Panc1 (cell line): ENCODE results near the gene AZGP1. TPM values are rescaled to one million over a fixed set of nuclear protein-coding genes. Genes with fewer than 3 reads are reported as not detected.

ENCODE experiments used
- ATAC-seq: fragments of 200-7000 bp; cut with Tn5 transposase; 2 replicates; pipeline ENCODE4 v1.9.1; 2020; ENCODE audit warnings: mild to moderate bottlenecking, moderate library complexity
- BruUV-seq: library from RNA; stranded (reverse); fragments of 400-500 nt; replicated peaks from 2 replicates; lab custom pipeline; 2021; lab: Mats Ljungman, UMichigan
- CTCF ChIA-PET: fragments of 300-600 bp; sonication (Branson Sonifier 250); formaldehyde crosslinking; loops from one replicate; lab custom pipeline; 2022; ENCODE audit warnings: antibody characterized with exemption; lab: Charles Lee
- POLR2A ChIA-PET: fragments of 300-600 bp; sonication (Branson Sonifier 250); formaldehyde crosslinking; loops from one replicate; lab custom pipeline; 2022; ENCODE audit warnings: antibody characterized with exemption; lab: Charles Lee
- DNase-seq: peaks from one replicate; pipeline ENCODE4 v3.0.0-alpha.2; 2010; ENCODE audit warnings: low read depth, low spot score
- H3K27ac ChIP-seq: 2 replicates; pipeline ENCODE4 v1.5.1; 2011; ENCODE audit warnings: mild to moderate bottlenecking, low read length, inconsistent platforms
- H3K27me3 ChIP-seq: fragments of 200-500 bp; sonication (Bioruptor generic); 2 replicates; pipeline ENCODE4 v1.6.0; 2014; ENCODE audit warnings: low read length, inconsistent platforms; ENCODE audit not compliant: control insufficient read depth, insufficient read depth
- H3K36me3 ChIP-seq: fragments of 200-500 bp; sonication (Bioruptor generic); 2 replicates; pipeline ENCODE4 v1.5.1; 2014; ENCODE audit warnings: inconsistent platforms, mild to moderate bottlenecking, low read length, moderate library complexity; ENCODE audit not compliant: control insufficient read depth, insufficient read depth
- H3K4me1 ChIP-seq: 2 replicates; pipeline ENCODE4 v1.5.1; 2011; ENCODE audit warnings: inconsistent platforms, mild to moderate bottlenecking, low read length, moderate library complexity; ENCODE audit not compliant: control insufficient read depth, insufficient read depth
- H3K4me3 ChIP-seq, 2 experiments: 2 replicates each; pipeline ENCODE4 v1.5.1; 2011 to 2012; ENCODE audit warnings: low read depth in 2 of 2, low read length in 2 of 2, mild to moderate bottlenecking in 2 of 2, inconsistent platforms in 1 of 2, moderate library complexity in 1 of 2
- H3K9me3 ChIP-seq: fragments of 200-500 bp; sonication (Bioruptor generic); 2 replicates; pipeline ENCODE4 v1.5.1; 2014; ENCODE audit warnings: low read depth, mild to moderate bottlenecking, inconsistent platforms, low read length, moderate library complexity; ENCODE audit not compliant: control insufficient read depth, insufficient read depth
- CTCF ChIP-seq: fragments of 450-650 bp; IDR thresholded peaks from 2 replicates; pipeline ENCODE4 v1.5.1; 2017; ENCODE audit warnings: mild to moderate bottlenecking
- POLR2AphosphoS5 ChIP-seq: IDR thresholded peaks from 2 replicates; pipeline ENCODE4 v1.6.1; 2012; ENCODE audit warnings: mild to moderate bottlenecking, low read depth, low read length, moderate library complexity
- SIN3A ChIP-seq: IDR thresholded peaks from 2 replicates; pipeline ENCODE4 v1.6.1; 2012; ENCODE audit warnings: low read depth, mild to moderate bottlenecking, low read length, moderate library complexity, borderline replicate concordance; ENCODE audit not compliant: insufficient read depth
- TCF7L2 ChIP-seq: IDR thresholded peaks from 2 replicates; pipeline ENCODE4 v1.6.1; 2011; ENCODE audit warnings: mild to moderate bottlenecking, low read depth, low read length, inconsistent platforms
- in situ Hi-C: cut with HindIII; loops from 2 replicates; pipeline ENCODE4 v1.10.0; 2016; ENCODE audit warnings: low sequenced_read_pairs, low pct_unique_long_range_greater_than_20kb
- intact Hi-C: fragments of 100-400 bp; cut with micrococcal nuclease; formaldehyde crosslinking; loops from one replicate; pipeline ENCODE4 v1.10.0; 2022; ENCODE audit not compliant: unreplicated experiment
- total RNA-seq: library from RNA; stranded (reverse); gene quantifications from one replicate; pipeline ENCODE4 v1.2.1, GENCODE V29; 2021; ENCODE audit not compliant: unreplicated experiment
- TF ChIP-seq, protein P1 (sequence below), 2 experiments: IDR thresholded peaks; 2 replicates each; pipeline ENCODE4 v1.6.1; 2011 to 2012; ENCODE audit warnings: low read depth in 2 of 2, control low read depth in 1 of 2, low read length in 1 of 2, mild to moderate bottlenecking in 1 of 2, moderate library complexity in 1 of 2; ENCODE audit not compliant: insufficient read depth in 1 of 2

The AZGP1 gene
- total RNA-seq, 1 experiment from 2014 or later = 0.49 TPM

- no peak for DNase-seq
- POLR2A ChIA-PET = interaction anchor here (0.6 kb wide), 1 partner anchor 23 kb away, joined by 5 read pairs; no protein-coding TSS in a partner anchor
- intact Hi-C loops = no loop called here
- Histone ChIP-seq H3K4me3 (peak overlapping the region; percentile 88 to 92), H3K4me1 (peaks cover 22% of the 10 kb centered on the region), H3K27me3 (no peaks in the 10 kb centered on the region), H3K36me3 (no peaks in the 10 kb centered on the region; the same call in 1 of the 2 replicates), H3K27ac (peak overlapping the region; percentile 94), H3K9me3 (no peaks in the 10 kb centered on the region)
- TF ChIP-seq TCF7L2 (no peak), POLR2AphosphoS5 (no peak), CTCF (no peak), SIN3A (no peak)
- TF ChIP-seq, protein P1, sequence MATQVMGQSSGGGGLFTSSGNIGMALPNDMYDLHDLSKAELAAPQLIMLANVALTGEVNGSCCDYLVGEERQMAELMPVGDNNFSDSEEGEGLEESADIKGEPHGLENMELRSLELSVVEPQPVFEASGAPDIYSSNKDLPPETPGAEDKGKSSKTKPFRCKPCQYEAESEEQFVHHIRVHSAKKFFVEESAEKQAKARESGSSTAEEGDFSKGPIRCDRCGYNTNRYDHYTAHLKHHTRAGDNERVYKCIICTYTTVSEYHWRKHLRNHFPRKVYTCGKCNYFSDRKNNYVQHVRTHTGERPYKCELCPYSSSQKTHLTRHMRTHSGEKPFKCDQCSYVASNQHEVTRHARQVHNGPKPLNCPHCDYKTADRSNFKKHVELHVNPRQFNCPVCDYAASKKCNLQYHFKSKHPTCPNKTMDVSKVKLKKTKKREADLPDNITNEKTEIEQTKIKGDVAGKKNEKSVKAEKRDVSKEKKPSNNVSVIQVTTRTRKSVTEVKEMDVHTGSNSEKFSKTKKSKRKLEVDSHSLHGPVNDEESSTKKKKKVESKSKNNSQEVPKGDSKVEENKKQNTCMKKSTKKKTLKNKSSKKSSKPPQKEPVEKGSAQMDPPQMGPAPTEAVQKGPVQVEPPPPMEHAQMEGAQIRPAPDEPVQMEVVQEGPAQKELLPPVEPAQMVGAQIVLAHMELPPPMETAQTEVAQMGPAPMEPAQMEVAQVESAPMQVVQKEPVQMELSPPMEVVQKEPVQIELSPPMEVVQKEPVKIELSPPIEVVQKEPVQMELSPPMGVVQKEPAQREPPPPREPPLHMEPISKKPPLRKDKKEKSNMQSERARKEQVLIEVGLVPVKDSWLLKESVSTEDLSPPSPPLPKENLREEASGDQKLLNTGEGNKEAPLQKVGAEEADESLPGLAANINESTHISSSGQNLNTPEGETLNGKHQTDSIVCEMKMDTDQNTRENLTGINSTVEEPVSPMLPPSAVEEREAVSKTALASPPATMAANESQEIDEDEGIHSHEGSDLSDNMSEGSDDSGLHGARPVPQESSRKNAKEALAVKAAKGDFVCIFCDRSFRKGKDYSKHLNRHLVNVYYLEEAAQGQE (IDR thresholded peaks at IDR 0.05; ENCODE audit: insufficient read depth in 1 of 2, low read depth in 2 of 2, low read length in 1 of 2) = no peak
- ATAC-seq = no peak
- in situ Hi-C loops = no loop called here
- CTCF ChIA-PET = no interaction called here
- TSS peak; percentile 90 for BruUV-seq
Observed at GRCh38 chr7:100016215-100016901, 40.5 kb upstream of the AZGP1 start.

- in situ Hi-C loops (no loop called here), intact Hi-C loops (no loop called here)
- H3K27me3 ChIP-seq = no peaks in the 10 kb centered on the region
- peak; percentile 96 for TF ChIP-seq SIN3A
- TF ChIP-seq POLR2AphosphoS5 = peak; percentile 90
- TF ChIP-seq TCF7L2 = peak; percentile 65
- TF ChIP-seq, protein P1 (IDR thresholded peaks at IDR 0.05; ENCODE audit: insufficient read depth in 1 of 2, low read depth in 2 of 2, low read length in 1 of 2) = 0 out of 4 replicates have a peak, but pooled peaks of 1 of the 2 experiments have one; percentile 34
- TF ChIP-seq CTCF = no peak
- H3K27ac ChIP-seq = peak within 1 kb of the TSS; percentile 94
- DNase-seq (peak; percentile 69), ATAC-seq (peak; percentile 99)
- ChIA-PET CTCF (interaction anchor here (0.9 to 1.0 kb wide), 2 partner anchors 12 to 13 kb away, joined by 3 read pairs; no protein-coding TSS in a partner anchor), POLR2A (interaction anchor here (0.6 to 0.7 kb wide), 3 partner anchors 8 to 85 kb away, joined by 3 to 17 read pairs (median 14); no protein-coding TSS in a partner anchor)
- no TSS peak for BruUV-seq
- peak within 1 kb of the TSS; percentile 88 to 92 for H3K4me3 ChIP-seq
- H3K36me3 ChIP-seq = no peaks in the 10 kb centered on the region; the same call in 1 of the 2 replicates
- H3K9me3 ChIP-seq = no peaks in the 10 kb centered on the region
- peaks cover 22% of the 10 kb centered on the region for H3K4me1 ChIP-seq
Observed at GRCh38 chr7:100015232-100016214, 39.7 kb upstream of the AZGP1 start, which contains the start of gene ZKSCAN1. ZKSCAN1 (plus strand) TSS chr7:100015596; CDS start chr7:100023507, 7,911 bp downstream.
